ENCODE results near the gene HIVEP2.

HIVEP2 gene

GRCh38 chr6:142950291-142950690 lies 5.3 kb upstream of the HIVEP2 start:
- intact Hi-C loops (cut with DNase I; ENCODE audit: low total_unique reads): no loop called here
- Histone ChIP-seq H3K4me3 (no peak overlapping the region), H3K27me3 (no peaks in the 10 kb centered on the region), H3K9me3 (no peaks in the 10 kb centered on the region), H3K4me1 (no peaks in the 10 kb centered on the region), H3K27ac (no peak overlapping the region), H3K36me3 (no peaks in the 10 kb centered on the region)
- DNase-seq: no peak
- no peak for TF ChIP-seq CTCF (IDR thresholded peaks at IDR 0.05)

GRCh38 chr6:142947714-142948480 lies 2.9 kb upstream of the HIVEP2 start:
- DNase-seq: no peak
- Histone ChIP-seq H3K4me1 (peaks cover 0 to 11% (median 10%) of the 10 kb centered on the region in 4 donors), H3K27ac (peak overlapping the region; percentile 96 to 97), H3K4me3 (peak overlapping the region; percentile 87 to 88), H3K9me3 (no peaks in the 10 kb centered on the region), H3K27me3 (no peaks in the 10 kb centered on the region), H3K36me3 (no peaks in the 10 kb centered on the region)
- TF ChIP-seq CTCF (IDR thresholded peaks at IDR 0.05): no peak
- intact Hi-C loops (cut with DNase I; ENCODE audit: low total_unique reads): loop anchor here (2.0 kb wide), 1 partner anchor 113 kb away; the partner anchor contains the start of gene AIG1

GRCh38 chr6:142946924-142947713 lies 2.1 kb upstream of the HIVEP2 start:
- H3K36me3 ChIP-seq: no peaks in the 10 kb centered on the region
- intact Hi-C loops (cut with DNase I; ENCODE audit: low total_unique reads): loop anchor here (2.0 kb wide), 1 partner anchor 114 kb away; the partner anchor contains the start of gene AIG1
- no peaks in the 10 kb centered on the region for H3K9me3 ChIP-seq
- TF ChIP-seq CTCF (IDR thresholded peaks at IDR 0.05): no peak
- peak overlapping the region; percentile 87 to 88 for H3K4me3 ChIP-seq
- DNase-seq: peak; percentile 81 to 92
- peaks cover 0 to 14% (median 11%) of the 10 kb centered on the region in 4 donors for H3K4me1 ChIP-seq
- H3K27me3 ChIP-seq: no peaks in the 10 kb centered on the region
- H3K27ac ChIP-seq: peak overlapping the region; percentile 96 to 97

- Histone ChIP-seq H3K27ac (peak overlapping the region; percentile 96 to 97), H3K4me1 (peaks cover 0 to 20% (median 11%) of the 10 kb centered on the region in 4 donors), H3K4me3 (peak overlapping the region; percentile 87 to 88), H3K27me3 (no peaks in the 10 kb centered on the region), H3K9me3 (no peaks in the 10 kb centered on the region), H3K36me3 (no peaks in the 10 kb centered on the region)
- peak; percentile 98 to 100 for DNase-seq
- intact Hi-C loops (cut with DNase I; ENCODE audit: low total_unique reads): loop anchor here (2.0 kb wide), 1 partner anchor 114 kb away; the partner anchor contains the start of gene AIG1
- no peak for TF ChIP-seq CTCF (IDR thresholded peaks at IDR 0.05)
Measured at GRCh38 chr6:142946181-142946923, 1.4 kb upstream of the HIVEP2 start.

Data from tibial artery (tissue), 4 donors.